SU-DHL-6 (cell line): Measurements from ENCODE around the gene JAKMIP1.

Experiments used
- EZH2phosphoT487 ChIP-seq: fragments of 200-600 bp; sonication (generic), shearing (Covaris generic); conservative IDR thresholded peaks from 2 replicates; pipeline ENCODE4 v1.6.1; 2018; ENCODE audit warnings: mild to moderate bottlenecking, antibody characterized with exemption, low read length, moderate library complexity, mixed read lengths
- TF ChIP-seq, protein P1 (sequence below): fragments of 200-600 bp; sonication (generic); IDR thresholded peaks from one replicate; pipeline ENCODE4 v1.5.1; 2017; ENCODE audit warnings: antibody characterized with exemption, mild to moderate bottlenecking, low read length, moderate library complexity; ENCODE audit not compliant: insufficient read depth, poor library complexity, severe bottlenecking

DNA sequence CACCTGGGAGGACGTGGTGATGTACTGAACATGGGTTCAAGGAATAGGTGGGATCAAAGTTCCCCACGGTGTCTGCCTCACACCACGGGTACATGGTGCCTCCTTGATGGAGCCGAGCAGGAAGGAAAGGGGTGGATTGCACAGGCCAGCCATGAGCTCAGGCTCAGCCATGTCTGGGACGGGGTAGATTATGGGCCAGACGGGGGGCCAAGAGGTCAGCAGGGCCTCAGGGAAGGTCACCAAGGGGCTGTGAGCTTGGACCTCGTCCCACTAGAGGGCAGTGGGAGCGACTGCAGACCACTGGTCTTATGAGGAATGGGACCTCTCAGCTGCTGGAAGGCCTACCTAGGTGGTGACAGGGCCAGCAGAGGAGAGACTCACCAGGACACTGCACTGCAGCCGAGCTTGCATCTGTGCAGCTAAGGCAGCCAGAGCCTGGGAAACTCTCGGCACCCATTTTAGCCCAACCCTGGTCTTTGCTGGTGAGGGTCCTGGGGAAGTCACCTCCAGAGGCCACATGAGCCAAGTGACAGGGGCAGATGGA is 38.4 kb downstream of the JAKMIP1 start:
- TF ChIP-seq, protein P1, sequence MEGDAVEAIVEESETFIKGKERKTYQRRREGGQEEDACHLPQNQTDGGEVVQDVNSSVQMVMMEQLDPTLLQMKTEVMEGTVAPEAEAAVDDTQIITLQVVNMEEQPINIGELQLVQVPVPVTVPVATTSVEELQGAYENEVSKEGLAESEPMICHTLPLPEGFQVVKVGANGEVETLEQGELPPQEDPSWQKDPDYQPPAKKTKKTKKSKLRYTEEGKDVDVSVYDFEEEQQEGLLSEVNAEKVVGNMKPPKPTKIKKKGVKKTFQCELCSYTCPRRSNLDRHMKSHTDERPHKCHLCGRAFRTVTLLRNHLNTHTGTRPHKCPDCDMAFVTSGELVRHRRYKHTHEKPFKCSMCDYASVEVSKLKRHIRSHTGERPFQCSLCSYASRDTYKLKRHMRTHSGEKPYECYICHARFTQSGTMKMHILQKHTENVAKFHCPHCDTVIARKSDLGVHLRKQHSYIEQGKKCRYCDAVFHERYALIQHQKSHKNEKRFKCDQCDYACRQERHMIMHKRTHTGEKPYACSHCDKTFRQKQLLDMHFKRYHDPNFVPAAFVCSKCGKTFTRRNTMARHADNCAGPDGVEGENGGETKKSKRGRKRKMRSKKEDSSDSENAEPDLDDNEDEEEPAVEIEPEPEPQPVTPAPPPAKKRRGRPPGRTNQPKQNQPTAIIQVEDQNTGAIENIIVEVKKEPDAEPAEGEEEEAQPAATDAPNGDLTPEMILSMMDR, result no peak
- no peak for TF ChIP-seq EZH2phosphoT487
